ENCODE measurements around the gene SPPL3. TPM values are rescaled to one million over a fixed set of nuclear protein-coding genes. Genes with fewer than 3 reads are reported as not detected.
"Not testable (repeated sequence)": the region's sequence is repeated elsewhere in the genome, so short reads cannot be mapped to it uniquely, and the experiment has no call there.

The SPPL3 gene
- total RNA-seq, 1 experiment from 2014 or later, result 7.4 TPM

DNA sequence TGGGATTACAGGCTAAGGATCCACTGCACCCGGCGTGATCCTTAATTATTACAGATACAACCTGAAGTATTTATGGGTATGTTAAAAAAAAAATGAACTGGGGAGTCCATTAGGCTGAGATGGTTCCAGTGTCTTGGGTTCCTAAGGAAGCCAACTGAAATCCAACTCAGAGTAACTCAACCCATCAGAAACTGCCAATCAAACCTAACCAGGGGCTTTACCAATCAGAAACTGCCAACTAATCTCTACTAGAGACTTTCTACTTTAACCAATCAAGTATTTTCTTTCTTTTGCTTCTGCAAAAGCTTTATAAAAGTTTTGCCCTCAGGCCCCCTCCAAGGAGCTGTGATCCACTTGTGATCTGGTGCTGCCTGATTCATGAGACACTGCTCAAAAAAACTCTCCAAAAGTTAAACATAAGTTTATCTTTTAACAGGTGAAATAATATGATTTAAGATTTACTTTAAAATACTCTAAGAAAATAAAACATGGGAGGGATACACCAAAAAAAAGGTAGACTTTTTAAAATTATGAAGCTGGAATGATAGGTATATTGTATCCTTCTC is 90.5 kb downstream of the SPPL3 start:
- DNase-seq (ENCODE audit: low read depth), result no peak
- in situ Hi-C loops (cut with HindIII; ENCODE audit: low pct_unique_long_range_greater_than_20kb, low sequenced_read_pairs), result no loop called here

DNA sequence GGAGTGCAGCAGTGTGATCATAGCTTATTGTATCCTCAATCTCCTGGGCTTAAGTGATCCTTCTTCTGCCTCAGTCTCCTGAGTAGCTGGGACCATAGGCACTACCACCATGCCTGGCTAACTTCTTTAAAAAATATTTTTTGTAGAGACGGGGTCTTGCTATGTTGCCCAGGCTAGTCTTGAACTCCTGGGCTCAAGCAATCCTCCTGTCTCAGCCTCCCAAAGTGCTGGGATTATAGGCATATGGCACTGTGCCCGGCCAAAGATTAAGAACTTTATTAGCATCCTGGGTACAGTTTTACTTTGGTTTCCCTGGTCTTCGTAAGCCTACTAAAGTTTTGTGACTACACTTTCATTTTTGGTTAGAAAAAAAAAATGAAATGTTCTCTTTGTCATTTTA is 94.1 kb downstream of the SPPL3 start:
- in situ Hi-C loops (cut with HindIII; ENCODE audit: low pct_unique_long_range_greater_than_20kb, low sequenced_read_pairs), result no loop called here
- DNase-seq (ENCODE audit: low read depth), result no peak

DNA sequence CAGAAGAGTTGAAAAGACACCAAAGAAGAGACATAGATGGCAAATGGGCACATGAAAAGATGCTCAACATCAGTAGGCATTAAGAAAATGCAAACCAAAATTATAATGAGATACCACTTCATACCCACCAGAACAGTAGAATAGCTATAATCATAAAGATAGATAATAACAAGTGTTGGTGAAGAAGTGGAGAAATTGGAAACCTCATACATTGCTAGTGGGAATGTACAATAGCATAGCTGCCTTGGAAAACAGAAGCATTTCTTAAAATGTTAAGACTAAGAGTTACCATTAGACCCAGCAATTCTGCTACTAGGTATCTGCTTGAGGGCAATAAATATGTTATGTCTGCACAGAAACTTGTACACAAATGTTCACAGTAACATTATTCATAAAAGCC is 99.7 kb downstream of the SPPL3 start:
- no peak for DNase-seq (ENCODE audit: low read depth)
- in situ Hi-C loops (cut with HindIII; ENCODE audit: low pct_unique_long_range_greater_than_20kb, low sequenced_read_pairs), result no loop called here

DNA sequence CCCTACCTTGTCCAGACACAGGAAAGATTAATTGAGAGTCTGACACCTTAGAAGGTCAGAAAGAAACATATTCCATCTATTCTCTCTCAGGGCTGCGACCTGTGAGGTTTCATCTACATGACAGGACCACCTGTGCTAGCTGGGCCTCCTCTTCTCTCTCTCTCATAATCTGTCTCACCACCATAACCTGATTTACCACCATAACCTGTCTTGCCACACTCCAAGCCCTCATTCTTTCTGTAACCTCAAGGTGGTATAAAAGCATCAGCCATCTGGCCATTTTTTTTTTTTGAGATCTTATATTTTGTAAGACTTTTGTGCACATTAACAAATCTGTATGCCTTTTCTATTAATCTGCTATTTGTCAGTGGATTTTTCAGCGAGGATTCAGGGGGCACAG is 103.0 kb downstream of the SPPL3 start:
- DNase-seq (ENCODE audit: low read depth), result no peak
- in situ Hi-C loops (cut with HindIII; ENCODE audit: low pct_unique_long_range_greater_than_20kb, low sequenced_read_pairs), result no loop called here

DNA sequence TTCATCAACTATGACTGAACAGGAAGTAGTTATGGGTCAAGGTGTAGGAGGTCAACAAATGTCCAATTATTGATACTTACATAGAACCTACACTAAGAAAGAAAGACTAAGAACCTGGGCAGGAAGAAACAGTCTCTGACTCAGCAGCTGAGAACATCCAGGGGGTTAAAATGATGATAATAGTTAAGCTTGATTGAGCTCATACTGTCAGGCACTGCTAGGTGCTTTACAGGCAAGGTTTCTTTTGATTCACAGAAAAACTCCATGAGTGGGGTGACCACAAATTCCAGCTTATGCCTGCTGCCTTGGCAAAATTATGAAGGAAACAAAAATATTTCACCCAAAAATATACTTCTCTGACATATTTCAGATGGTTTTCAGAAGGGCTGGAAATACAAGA is 103.5 kb downstream of the SPPL3 start:
- DNase-seq (ENCODE audit: low read depth), result peak; percentile 14
- in situ Hi-C loops (cut with HindIII; ENCODE audit: low pct_unique_long_range_greater_than_20kb, low sequenced_read_pairs), result no loop called here

DNA sequence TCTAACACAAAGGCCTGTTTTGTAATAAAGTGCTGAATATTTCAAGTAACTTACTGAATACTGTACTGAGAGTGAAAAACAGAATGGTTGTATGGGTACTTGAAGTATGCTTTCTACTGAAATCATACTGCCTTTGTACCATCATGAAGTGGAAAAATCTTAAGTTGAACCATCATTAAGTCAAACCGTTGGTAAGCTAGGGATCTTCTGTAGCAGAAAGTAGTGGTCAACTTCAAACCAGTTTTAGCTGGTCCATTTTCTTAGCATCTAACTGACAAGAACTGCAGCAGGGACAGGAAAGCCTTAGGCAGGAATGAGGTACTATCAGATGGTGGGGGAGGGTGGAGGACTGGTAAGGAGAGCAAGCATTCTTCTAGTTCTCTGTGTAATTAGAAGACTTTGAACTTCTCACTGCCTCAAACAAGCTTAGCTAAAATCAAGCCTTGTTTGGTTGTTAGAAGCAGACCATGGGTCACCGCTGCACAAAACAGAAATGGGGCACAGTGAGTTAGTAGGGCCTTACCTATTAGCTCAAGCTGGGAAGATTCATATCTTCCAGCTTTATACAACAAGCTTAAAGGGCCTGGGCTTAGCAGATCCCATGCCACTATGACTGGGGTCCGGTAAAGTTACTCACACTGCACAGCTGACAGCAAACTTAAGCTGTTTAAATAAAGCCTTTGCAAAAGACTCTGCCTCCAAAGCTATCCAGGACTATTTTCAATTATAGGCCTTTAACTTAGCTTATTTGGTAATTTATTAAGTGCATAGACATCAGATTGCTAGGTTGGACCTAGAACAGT is 104.7 kb downstream of the SPPL3 start:
- in situ Hi-C loops (cut with HindIII; ENCODE audit: low pct_unique_long_range_greater_than_20kb, low sequenced_read_pairs), result no loop called here
- DNase-seq (ENCODE audit: low read depth), result no peak

DNA sequence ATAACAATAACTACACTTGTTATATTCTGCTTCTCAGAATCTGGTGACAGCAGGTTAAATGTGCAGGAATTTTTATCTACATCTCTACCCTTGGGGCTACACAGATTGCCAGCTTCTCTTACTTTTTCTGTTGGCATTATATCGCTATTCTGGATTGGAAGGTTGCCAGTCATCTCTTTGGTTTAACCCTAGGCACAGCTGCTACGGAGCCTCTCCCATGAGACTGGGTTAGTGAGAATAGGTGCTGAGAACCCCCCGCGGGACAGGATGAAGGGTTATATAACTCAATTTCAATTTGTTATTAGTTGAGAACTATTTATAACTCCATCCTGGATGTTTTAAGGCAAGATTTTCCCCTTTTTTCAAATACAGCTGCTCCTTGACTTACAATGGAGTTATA is 105.5 kb downstream of the SPPL3 start:
- in situ Hi-C loops (cut with HindIII; ENCODE audit: low pct_unique_long_range_greater_than_20kb, low sequenced_read_pairs), result no loop called here
- no peak for DNase-seq (ENCODE audit: low read depth)

DNA sequence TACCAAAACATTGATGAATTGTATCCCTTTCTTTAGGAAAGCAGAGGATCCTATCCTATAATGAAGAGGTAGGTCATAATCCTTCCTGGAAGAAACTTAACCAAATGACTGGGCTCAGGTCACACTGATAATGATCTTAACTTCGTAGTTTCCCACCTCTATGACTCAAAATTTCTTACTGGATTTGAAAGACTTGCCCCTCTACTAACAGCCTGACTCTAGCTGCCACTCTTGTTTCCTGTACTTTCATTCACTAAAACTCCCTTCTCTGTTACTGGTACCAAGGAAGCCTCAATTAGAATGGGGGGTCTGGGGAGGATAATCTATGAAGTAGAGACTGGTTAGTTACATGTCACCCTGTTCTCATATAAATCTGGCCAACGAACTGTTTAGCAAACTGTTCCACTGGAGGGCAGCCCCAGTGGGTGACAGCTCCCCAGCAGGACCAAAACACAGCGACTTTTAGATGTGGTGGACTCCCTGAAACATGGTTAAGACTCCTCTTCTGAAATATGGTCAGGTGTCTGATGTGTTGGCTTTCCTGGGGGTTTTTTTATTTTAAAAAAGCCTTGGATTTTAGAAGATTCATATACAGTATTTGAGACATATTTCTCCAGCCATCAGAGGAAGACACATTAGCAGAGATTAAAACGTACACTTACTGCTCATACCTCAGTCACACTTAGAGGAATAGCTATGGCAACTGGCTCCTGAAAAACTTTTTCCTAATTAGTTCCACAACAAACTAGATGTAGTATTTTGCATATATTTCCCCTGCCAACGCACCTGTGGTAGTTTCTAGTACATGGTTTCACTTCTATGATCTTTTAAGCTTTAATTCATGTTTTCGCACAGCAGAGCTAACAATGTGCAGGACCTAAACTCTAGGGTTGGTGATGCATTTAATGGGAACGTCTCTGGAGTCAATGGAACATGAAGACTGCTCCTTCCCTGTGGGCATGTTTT is 106.2 kb downstream of the SPPL3 start:
- in situ Hi-C loops (cut with HindIII; ENCODE audit: low pct_unique_long_range_greater_than_20kb, low sequenced_read_pairs), result no loop called here

DNA sequence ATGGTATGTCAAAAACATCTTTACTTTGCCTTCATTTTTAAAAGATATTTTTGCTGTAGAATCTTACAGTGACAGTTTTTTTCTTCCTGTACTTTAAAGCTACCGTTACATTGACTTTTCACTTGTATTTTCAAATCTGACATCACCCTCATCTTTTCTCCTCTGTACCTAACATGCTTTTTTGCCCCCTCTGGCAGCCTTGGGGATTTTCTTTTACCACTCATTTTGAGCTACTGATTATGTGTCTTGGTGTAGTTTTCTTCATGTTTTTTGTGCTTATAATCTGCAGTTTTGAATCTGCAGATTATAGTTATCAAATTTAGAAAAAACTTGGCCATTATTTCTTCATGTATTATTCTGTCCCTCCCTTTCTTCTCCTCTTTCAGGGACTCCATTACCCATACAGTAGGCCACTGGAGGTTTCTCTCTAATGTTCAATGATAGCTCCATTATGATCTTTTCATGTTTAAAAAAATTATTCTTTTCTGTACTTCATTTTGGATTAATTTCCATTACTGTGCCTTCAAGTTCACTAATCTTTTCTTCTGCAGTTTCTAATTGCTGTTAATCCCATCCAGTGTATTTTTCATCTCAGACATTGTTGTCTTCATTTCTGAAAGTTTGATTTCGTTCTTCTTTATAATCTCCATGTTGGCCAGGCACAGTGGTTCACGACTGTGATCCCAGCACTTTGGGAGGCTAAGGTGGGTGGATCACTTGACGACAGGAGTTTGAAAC is 108.5 kb downstream of the SPPL3 start:
- in situ Hi-C loops (cut with HindIII; ENCODE audit: low pct_unique_long_range_greater_than_20kb, low sequenced_read_pairs), result no loop called here
- DNase-seq (ENCODE audit: low read depth), result no peak

More for the DNA sequence above, 106.2 kb downstream of the SPPL3 start:
- peak; percentile 2 for DNase-seq (ENCODE audit: low read depth)

DNA sequence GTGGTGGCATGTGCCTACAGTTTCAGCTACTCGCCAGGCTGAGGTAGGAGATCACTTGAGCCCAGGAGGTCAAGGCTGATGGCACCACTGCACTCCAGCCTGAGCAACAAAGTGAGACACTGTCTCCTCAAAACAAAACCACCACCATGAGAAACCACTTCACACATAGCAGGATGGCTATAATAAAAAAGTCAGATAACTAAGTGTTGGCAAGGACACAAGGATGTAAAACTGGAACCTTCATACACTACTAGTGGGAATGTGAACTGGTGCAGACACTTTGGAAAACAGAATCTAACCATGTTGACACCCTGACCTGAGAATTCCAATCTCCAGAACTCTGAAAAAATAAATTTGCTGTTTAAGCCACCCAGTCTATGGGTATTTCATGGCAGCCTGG is 110.8 kb downstream of the SPPL3 start:
- in situ Hi-C loops (cut with HindIII; ENCODE audit: low pct_unique_long_range_greater_than_20kb, low sequenced_read_pairs), result no loop called here
- no peak for DNase-seq (ENCODE audit: low read depth)

DNA sequence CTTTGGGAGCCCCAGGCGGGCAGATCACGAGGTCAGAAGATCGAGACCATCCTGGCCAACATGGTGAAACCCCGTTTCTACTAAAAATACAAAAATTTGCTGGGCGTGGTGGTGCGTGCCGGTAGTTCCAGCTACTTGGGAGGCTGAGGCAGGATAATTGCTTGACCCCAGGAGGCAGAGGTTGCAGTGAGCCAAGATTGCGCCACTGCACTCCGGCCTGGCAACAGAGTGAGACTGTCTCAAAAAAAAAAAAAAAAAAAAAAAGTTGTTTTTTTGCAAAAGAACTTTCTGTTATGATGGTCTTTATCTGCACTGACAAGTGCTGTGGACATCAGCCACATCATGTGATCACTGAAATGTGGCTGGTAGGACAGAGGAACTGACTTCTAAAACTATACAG is 111.7 kb downstream of the SPPL3 start:
- DNase-seq (ENCODE audit: low read depth); in situ Hi-C loops (cut with HindIII; ENCODE audit: low pct_unique_long_range_greater_than_20kb, low sequenced_read_pairs): not testable (repeated sequence)

DNA sequence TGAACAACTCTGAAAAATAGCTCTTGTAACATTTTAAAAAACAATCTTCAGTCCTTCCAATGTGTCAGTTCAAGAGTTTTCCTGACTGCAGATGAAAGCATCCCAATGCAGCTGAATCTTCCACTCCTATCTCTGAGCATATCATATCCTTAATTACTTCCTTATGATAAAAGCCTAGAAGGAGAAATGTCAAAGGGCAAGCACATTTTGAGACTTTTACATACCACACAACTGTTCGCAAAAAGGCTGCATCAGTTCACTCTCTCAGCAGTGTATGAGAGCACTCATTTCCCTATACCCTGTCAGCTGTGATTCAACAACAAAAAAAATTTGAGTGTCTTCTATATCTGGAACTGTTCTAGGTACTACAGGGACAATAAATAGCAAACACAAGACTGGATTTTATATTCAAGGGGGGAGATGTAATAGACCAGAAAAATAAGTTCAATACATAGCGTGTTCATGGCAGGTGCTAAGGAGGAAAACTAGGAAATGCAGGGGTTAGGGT is 112.4 kb downstream of the SPPL3 start:
- in situ Hi-C loops (cut with HindIII; ENCODE audit: low pct_unique_long_range_greater_than_20kb, low sequenced_read_pairs), result no loop called here
- DNase-seq (ENCODE audit: low read depth), result no peak

DNA sequence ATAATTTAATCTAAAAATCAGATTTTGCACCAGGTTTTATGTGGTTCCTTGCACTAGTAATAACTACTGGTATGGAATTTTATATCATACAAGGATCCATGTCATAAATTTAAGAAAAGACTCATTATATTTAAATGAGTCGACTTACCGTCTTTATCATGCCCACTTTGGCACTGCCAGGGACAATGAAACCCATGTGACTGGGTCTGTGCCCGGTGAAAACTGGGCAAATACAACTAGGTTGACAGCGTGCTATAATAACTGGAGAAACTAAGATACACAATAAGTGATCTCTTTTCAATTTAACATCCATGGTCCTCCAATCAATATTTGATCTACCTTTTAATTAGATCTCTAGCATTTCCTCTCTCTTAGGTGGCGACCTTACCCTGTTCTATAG is 114.0 kb downstream of the SPPL3 start:
- no peak for DNase-seq (ENCODE audit: low read depth)
- in situ Hi-C loops (cut with HindIII; ENCODE audit: low pct_unique_long_range_greater_than_20kb, low sequenced_read_pairs), result no loop called here

DNA sequence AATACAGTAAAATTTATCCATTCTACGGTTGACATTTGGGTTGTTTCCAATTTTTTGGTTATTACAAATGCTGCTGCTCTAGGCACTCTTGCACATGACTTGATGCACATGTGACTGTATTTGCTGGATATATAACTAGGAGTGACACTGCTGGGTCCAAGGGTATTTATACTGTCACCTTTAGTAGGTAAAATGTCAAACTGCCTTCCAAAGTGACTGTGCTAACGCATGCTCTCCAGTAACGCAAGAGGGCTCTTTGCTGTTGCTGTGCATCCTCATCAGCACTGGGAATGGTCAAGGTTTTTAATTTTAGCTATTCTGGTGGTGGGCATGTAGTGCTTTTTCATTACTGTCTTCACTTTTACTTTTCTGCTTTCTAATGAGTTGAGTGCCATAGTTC is 116.3 kb downstream of the SPPL3 start:
- in situ Hi-C loops (cut with HindIII; ENCODE audit: low pct_unique_long_range_greater_than_20kb, low sequenced_read_pairs), result no loop called here
- DNase-seq (ENCODE audit: low read depth), result no peak

DNA sequence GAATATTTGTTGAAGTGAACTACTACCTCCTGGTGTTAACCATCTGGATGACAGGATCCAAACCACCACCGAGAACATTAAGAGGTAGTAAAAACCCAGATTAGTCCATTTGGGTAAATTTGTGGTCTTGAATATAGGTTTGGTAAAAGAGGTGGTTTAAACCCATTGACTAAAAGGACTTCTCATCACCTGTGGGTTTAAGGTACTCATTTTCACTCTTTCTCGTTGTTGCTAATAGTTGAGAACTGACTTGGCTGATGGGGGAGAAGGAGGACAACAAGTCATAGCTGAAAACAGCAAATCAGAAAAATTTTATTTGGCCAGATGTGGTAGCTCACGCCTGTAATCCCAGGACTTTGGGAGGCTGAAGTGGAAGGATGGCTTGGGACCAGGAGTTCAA is 119.4 kb downstream of the SPPL3 start:
- no peak for DNase-seq (ENCODE audit: low read depth)
- in situ Hi-C loops (cut with HindIII; ENCODE audit: low pct_unique_long_range_greater_than_20kb, low sequenced_read_pairs), result no loop called here

DNA sequence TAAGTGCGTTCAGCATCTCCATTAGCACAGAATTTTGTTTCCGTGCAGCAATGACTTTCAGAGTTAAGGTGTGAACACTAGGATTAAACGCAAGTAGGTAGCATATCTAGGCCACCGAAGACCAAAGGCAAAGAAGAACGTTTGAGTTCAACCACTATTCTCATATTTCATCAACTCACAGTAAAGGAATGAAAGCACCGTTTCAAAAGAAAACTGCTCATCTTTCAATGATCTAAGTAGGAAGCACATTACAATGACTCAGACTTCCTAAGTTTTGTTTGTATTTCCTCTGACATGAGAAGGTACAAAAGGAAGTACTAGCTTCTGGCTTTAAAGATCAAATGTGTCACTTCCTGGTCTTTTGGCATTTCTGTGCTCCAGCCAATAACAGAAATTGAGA is 121.0 kb downstream of the SPPL3 start:
- DNase-seq (ENCODE audit: low read depth), result no peak
- in situ Hi-C loops (cut with HindIII; ENCODE audit: low pct_unique_long_range_greater_than_20kb, low sequenced_read_pairs), result no loop called here

DNA sequence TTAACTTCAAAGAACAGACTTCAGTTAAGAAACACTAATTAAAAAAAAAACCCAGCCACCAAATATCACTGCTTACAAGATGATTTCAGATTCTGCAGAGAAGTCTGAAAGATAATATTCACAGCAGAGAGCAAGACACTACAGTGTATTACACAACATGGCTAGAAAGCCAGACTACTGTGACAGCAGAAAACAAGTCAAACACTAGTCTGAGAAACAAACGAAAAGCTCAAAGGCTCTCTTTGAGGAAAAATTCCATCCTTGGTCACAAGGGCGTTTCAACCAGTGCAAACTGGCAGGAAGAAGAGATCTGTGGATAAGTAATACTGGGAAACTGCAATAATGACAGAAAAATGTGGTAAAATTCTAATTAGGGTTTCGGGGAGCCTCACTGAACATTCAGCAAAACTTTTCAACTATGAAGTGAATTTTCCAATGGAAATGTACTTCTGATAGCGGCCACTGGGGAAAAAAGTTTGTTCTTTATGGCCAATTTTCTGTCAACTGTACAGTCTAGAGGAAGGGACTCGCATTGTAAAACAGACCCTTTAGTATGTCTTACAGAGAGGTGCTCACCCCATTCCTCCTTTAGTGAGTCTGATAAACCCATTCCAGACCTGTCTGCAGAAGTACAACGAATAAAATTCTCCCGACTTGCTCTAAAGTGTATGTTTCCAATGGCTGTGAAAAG is 128.2 kb downstream of the SPPL3 start:
- DNase-seq (ENCODE audit: low read depth), result no peak
- in situ Hi-C loops (cut with HindIII; ENCODE audit: low pct_unique_long_range_greater_than_20kb, low sequenced_read_pairs), result no loop called here
